Stimulated activated CD4-positive, alpha-beta T cell treated with anti-CD3 and anti-CD28 coated beads, Interleukin-15, amount 100 ng/mL, for 1 hour (primary cell): Measurements from ENCODE around the gene GIT1.
A peak's percentile ranks its signal among the peaks of the same experiment; 100 is the strongest.

Experiments used
- DNase-seq, 2 donors: peaks; one replicate each; pipeline ENCODE4 v3.0.0-alpha.2; 2020; ENCODE audit warnings: low read depth in 1 of 2, low spot score in 1 of 2

The GIT1 gene

GRCh38 chr17:29589524-29590410 lies at the start of gene GIT1:
Gene GIT1, minus strand, starts transcription at chr17:29589648. Its CDS starts 270 bp downstream, at chr17:29589378.
- peak; percentile 72 to 80 for DNase-seq

DNA sequence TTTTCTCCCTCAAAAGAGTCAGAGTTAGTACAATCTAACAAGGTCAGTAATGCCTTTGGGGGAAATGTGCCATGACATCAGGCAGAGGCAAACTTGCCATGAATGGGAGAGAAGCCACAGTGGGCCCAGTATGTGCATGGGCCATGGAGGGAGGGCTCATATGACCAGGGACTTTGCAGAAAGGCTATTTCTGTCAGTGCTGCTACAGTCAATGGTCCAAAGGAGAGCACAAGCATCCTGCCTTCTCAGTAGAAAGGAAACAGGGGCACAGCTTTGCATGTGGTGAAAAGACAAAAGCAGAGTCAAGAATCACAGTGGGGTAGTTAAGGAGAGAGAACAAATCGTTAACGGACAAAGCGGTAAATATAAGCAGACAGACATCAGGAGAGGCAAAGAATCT lies 44.4 kb upstream of the GIT1 start:
- no peak for DNase-seq

DNA sequence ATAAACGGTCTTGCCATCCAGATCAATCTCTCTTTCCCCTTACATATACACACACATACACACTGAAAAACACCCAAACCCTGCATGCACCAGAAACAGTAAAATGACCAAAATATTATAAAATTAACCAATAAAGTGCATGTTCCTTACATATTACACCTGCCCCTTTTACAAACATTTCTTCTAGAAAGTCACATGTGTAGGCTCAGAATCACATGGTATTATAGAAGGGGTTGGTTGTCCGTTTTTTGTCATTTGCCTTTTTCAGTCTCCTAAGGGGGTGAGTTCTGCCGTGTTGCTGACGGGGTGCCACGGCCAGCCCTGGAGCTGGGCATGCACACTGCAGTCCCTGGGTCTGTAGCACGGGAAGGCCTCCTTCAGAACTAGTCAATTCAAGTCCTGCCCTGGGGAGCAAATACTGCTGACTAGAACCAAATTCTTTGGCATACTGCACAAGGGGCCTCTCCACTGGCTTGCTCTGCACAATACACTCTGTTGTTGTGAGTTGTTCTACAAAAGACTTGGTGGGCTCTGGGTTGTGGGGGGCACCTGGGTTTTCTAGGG lies 41.3 kb upstream of the GIT1 start:
- DNase-seq = no peak

- no peak for DNase-seq
Measured at GRCh38 chr17:29629839-29630238, 40.4 kb upstream of the GIT1 start.

GRCh38 chr17:29628644-29629043 lies 39.2 kb upstream of the GIT1 start:
- no peak for DNase-seq

DNA sequence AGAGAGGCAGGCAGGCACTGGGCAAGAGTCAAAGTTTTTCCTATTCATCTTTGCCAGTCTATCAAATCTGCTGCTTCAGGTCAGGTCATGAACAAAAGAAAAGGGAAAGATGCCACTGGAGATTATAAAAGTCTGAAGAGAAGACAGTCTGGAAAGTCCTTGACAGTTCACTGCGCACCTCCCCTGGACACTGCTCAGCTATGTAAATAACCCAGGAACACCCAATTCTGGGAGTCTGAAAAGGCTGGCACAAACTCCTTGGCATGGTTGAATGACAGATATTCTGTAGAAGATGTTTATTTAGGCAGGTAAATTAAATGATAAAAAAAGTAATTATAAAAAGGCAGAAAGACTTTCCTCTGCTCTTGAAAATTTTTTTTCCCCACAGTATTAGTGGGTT lies 38.5 kb upstream of the GIT1 start:
- no peak for DNase-seq

DNA sequence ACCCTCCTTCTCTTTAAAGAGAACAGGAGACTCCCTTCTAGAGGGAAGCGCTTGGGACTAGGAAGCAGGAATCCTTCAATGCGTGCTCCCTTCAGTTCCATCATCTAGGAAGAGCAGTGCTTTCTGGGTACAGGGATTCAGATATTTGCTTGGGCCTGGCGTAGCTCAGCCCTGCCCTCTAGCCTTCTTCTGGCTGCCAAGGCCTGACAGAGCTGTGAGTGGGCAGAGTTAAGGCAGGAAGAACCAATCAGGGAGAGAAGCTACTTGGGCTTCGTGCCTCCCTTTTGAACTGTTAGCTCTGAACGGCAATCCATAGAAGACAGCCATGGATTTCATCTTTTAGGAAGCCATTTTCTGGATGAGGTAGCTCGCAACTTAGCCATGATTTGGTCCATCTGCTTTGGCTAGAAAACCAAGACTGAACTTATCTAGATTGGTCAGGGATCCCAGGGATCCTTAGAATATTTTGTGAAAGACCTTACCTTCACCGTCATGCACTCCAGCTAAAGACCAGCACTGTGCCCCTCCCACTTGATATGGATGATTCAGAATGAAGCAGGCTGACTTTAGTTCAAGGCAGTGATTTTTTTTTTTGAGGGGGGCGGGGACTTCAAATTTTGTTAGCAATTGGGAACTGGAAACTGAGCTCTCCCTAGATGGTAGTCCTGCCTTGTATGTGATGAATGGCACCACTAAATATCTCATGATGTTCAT lies 35.7 kb upstream of the GIT1 start:
- DNase-seq = no peak

- DNase-seq = no peak
Measured at GRCh38 chr17:29624586-29624985, 35.1 kb upstream of the GIT1 start.

- no peak for DNase-seq
Measured at GRCh38 chr17:29623283-29623647, 33.8 kb upstream of the GIT1 start.

DNA sequence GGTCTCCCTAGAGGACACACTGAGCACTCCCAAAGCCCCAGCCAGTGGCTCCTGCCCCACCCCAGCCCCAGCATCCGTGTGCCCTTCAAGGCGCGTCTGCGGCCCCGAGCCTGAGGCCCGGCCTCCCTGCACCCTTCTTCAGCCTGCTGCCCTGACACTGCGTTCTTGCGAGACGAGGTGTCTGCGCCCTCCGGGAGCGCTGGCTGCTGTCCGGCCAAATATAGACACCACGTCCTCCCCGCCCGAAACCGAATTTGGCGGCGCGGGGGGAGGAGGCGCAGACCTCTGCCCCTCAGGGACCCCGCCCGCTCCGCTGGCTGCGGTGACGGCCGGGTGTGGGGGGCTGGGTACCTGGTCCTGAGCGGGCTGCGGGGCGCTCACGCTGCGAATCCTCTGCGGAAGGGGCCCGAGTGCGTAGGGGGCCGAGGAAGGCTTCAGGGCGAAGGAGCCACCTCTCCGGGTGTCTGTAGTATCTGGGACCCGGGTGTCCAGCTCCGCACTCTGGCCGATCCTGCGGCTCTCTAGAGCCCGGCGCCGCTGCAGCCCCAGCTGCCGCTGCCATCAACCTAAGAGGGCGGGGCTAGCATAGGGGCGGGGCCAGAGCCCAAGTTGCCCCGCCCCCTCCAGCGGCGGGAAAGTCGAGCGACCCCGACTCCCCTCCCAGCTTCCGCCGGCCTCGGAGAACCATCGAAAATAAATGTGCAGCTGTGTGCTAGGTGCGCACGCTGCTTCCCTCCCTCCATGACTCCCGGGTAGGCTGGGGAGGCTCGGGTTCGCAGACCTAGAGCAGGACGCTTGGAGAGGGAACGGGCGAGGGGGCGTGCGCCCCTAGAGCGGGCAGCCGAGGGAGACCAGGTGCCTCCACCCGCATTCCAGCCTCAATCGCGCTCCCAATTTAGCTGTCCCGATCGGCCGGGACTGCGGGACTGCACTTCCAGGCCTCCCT lies 33.2 kb upstream of the GIT1 start, which contains the start of gene CORO6:
TSS of gene CORO6 (minus strand) at position 576 of the 946 bp plus-strand sequence. CDS start 1,491 bp downstream, outside the sequence.
- DNase-seq = peak; percentile 35 to 68

DNA sequence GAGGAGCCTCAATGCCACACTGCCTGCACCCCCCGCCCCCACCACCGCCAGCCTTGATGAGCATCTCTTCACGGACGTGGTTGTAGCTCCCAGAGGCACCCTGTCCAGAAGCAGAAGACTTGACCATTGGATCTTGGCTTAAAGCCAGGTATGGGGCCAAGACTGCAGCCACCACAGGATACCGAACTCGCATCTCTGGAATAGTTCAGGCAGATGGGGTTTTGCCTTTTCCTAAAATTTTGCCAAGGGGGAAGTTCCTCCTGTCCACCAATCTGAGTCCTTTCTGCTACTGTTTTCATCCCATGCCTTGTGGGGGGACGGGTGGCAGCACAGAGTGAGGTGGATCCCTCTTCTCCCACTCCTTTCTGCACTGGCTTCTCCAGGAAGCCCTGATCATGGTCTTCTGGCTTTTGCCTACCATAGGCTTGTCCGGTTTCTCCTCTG lies 32.3 kb upstream of the GIT1 start:
- DNase-seq = no peak

DNA sequence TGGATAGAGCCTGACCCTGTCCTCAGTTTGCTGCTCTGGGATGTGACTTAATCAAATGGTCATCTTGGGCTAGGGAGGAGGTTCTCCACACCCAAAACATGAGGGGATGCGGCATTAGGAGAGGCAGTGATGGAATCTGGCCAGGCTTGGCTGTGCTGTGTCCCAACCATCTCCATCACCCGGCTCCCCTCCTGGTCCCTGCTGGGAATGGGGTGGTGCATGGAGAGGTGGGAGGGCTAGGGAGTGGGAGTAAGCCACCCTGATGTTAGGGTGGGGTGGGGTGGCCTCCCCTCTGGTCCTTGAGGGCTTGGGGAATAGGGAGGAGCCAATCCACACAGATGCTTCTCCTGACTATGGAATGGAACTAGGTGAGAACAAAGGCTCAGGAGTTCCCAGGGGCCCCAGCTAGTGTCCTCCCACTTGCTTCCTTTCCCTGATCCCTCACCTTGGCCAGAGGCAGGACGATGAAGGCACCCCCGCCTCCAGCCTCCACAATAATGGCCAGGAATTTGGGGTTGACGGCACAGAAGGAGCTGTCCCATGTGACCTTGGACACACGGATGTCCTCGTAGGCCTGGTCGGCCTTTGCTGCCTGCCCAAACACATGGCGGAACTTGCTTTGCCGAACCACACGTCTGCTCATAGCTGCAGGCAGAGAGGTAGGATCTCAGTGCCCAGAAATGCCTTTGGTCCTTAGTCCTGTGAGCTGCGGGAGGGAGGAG lies 31.5 kb upstream of the GIT1 start:
- DNase-seq = no peak

GRCh38 chr17:29620271-29620670 lies 30.8 kb upstream of the GIT1 start:
- DNase-seq = no peak

GRCh38 chr17:29619251-29619650 lies 29.8 kb upstream of the GIT1 start:
- DNase-seq = no peak

DNA sequence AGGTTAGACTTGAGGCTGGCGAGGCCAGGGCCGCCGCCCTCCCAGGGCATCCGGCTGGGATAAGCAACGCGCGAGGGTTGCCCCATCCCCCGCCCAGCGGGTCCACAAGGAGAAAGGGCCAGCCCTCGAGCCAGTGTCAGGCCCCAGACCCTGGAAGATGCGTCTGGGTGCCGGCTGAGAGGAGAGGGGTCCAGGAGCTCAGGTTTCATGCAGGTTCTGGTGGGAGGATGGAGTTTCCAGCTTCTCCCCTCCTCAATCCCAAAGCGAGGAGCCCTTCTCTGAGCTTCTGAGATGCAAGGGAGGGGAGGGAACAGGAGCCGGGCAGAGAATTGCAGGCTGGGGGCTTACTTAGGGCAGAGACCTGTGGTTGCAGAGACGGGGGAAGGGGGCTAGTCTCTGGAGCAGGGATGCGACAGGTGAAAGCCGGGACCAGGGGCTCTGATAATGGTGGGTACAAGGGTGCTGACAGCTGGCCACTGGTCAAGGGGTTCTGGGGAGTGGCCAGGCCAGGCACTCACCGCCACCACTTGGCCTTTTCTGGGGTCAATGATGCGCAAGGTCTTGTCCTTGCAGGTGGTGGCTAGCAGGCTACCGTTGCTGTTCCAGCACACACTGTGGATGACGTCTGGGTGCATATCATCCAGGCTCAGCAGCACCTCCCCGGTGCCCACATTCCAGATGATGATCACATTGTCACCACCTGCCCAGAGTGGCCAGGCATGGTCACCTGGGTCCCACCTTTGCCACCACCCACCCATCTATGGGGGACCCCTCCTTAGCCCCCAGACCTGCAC lies 29.0 kb upstream of the GIT1 start:
- no peak for DNase-seq

- DNase-seq = peak; percentile 78 to 80
Measured at GRCh38 chr17:29617481-29618271, 28.2 kb upstream of the GIT1 start.

DNA sequence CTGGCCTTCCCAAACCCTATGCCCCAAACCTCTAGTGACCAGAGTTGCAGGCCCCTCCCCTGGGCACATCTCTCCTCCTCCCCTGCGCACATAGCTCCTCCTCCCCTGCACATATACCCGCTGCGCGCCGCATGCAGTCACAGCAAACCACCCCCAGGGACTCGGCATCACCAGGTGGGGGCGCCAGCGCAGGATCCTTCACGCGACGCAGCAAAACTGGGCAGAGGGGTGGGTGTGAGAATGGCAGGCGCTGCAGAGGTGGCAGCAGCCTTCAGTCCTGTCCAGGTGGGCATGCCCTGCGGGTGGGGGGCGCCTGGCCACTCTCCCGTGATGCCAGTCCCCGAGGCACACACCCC lies 27.7 kb upstream of the GIT1 start:
- DNase-seq = peak; percentile 81 to 87

GRCh38 chr17:29616300-29617048 lies 27.0 kb upstream of the GIT1 start:
- DNase-seq = no peak
